PC-3 (cell line): ENCODE results near the gene OSBPL6.

Experiments
- CTCF ChIP-seq: fragments of 300-600 bp; sonication (generic); conservative IDR thresholded peaks from 2 replicates; pipeline ENCODE4 v1.5.1; 2017; ENCODE audit warnings: antibody characterized with exemption, low read depth, mild to moderate bottlenecking, low read length
- EZH2 ChIP-seq: fragments of 300-600 bp; sonication (generic); IDR thresholded peaks from one replicate; pipeline ENCODE4 v1.6.1; 2017; ENCODE audit warnings: antibody characterized with exemption, mild to moderate bottlenecking, low read length; ENCODE audit not compliant: unreplicated experiment
- EZH2phosphoT487 ChIP-seq: fragments of 300-600 bp; sonication (generic); IDR thresholded peaks from 2 replicates; pipeline ENCODE4 v1.6.1; 2018; ENCODE audit warnings: mild to moderate bottlenecking, antibody characterized with exemption, low read length, borderline replicate concordance

DNA sequence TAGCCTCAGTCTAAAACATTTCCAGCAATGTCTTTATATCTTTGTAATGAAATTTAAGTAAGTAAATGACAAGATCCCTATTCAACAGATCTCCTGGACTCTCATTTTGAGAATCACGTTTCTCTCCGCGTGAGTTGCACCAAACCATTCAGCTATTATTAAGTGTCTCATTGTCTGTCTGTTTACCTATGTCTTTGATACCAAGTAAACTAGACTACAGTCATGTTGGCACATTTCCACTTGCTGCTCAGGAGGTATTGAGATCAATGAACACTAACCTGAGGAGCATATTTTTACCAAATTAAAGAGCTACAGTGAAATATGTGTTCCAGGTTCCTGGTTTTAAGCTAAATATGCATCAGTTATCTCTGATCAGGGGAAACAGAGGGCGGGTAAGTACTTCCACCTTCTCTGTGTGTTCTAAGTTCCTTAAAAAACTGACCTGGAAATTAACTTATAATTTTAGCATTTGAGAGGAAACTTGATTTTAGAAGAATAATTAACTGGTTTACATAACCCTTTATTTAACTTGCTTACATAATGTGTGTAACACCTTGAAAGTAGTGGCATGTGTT lies 125.8 kb downstream of the OSBPL6 start:
- TF ChIP-seq CTCF (no peak), EZH2 (no peak), EZH2phosphoT487 (no peak)
